Measurements from ENCODE around the gene CAMP.
"Not testable (repeated sequence)": the region's sequence is repeated elsewhere in the genome, so short reads cannot be mapped to it uniquely, and the experiment has no call there.

CAMP gene

GRCh38 chr3:48268381-48268935 is 45.2 kb downstream of the CAMP start:
- H3K27ac ChIP-seq, result peak overlapping the region; percentile 73
- no peak for TF ChIP-seq CTCF (conservative IDR thresholded peaks at IDR 0.05)

GRCh38 chr3:48268936-48269561 is 45.8 kb downstream of the CAMP start:
- H3K27ac ChIP-seq, result peak overlapping the region; percentile 73
- no peak for TF ChIP-seq CTCF (conservative IDR thresholded peaks at IDR 0.05)

GRCh38 chr3:48269592-48269991 is 46.3 kb downstream of the CAMP start:
- TF ChIP-seq CTCF (conservative IDR thresholded peaks at IDR 0.05), result no peak
- peak overlapping the region; percentile 73; the same call in 1 of the 2 replicates for H3K27ac ChIP-seq

- TF ChIP-seq CTCF (conservative IDR thresholded peaks at IDR 0.05), result no peak
- no peak overlapping the region for H3K27ac ChIP-seq
Observed at GRCh38 chr3:48270306-48270705, 47.0 kb downstream of the CAMP start.

GRCh38 chr3:48271223-48271622 is 47.9 kb downstream of the CAMP start:
- H3K27ac ChIP-seq, result not testable (repeated sequence)

GRCh38 chr3:48271763-48272498 is 48.6 kb downstream of the CAMP start:
- no peak overlapping the region for H3K27ac ChIP-seq
- TF ChIP-seq CTCF (conservative IDR thresholded peaks at IDR 0.05), result no peak

- peak; percentile 89 for TF ChIP-seq CTCF (conservative IDR thresholded peaks at IDR 0.05)
- H3K27ac ChIP-seq, result no peak overlapping the region
Observed at GRCh38 chr3:48273594-48274211, 50.4 kb downstream of the CAMP start.

Data from VCaP (cell line).